Ramos (cell line): ENCODE results near the gene CLK2.
"Not testable (repeated sequence)": the region's sequence is repeated elsewhere in the genome, so short reads cannot be mapped to it uniquely, and the experiment has no call there.

Source experiments
- in situ Hi-C: fragments of 300-500 bp; cut with MboI; formaldehyde crosslinking; loops from one replicate; pipeline ENCODE4 v1.14.3; 2022; ENCODE audit warnings: low sequenced_read_pairs; ENCODE audit not compliant: unreplicated experiment

Gene CLK2

GRCh38 chr1:155218854-155219591 lies 54.3 kb downstream of the CLK2 start:
- in situ Hi-C loops, result no loop called here

GRCh38 chr1:155214702-155215101 lies 58.6 kb downstream of the CLK2 start:
- in situ Hi-C loops, result not testable (repeated sequence)
